DMS53 (cell line): Measurements from ENCODE around the gene EWSR1.

Experiments
- DNase-seq: peaks from one replicate; lab custom pipeline; 2025; lab: John Stamatoyannopoulos, UW

The EWSR1 gene

GRCh38 chr22:29320546-29320945, 52.5 kb downstream of the EWSR1 start:
- DNase-seq: no peak

- no peak for DNase-seq
Measured at GRCh38 chr22:29323641-29324040, 55.6 kb downstream of the EWSR1 start.

- DNase-seq: no peak
Measured at GRCh38 chr22:29325356-29325755, 57.3 kb downstream of the EWSR1 start.

GRCh38 chr22:29325785-29326315, 57.8 kb downstream of the EWSR1 start:
- no peak for DNase-seq

- no peak for DNase-seq
Measured at GRCh38 chr22:29326481-29326880, 58.4 kb downstream of the EWSR1 start.

- no peak for DNase-seq
Measured at GRCh38 chr22:29327089-29327764, 59.2 kb downstream of the EWSR1 start.

- no peak for DNase-seq
Measured at GRCh38 chr22:29328055-29328454, 60.0 kb downstream of the EWSR1 start.

- DNase-seq: no peak
Measured at GRCh38 chr22:29328566-29329500, 60.8 kb downstream of the EWSR1 start.

GRCh38 chr22:29329581-29329980, 61.5 kb downstream of the EWSR1 start:
- no peak for DNase-seq

- no peak for DNase-seq
Measured at GRCh38 chr22:29330291-29330690, 62.2 kb downstream of the EWSR1 start.

- no peak for DNase-seq
Measured at GRCh38 chr22:29330753-29331152, 62.7 kb downstream of the EWSR1 start.

- no peak for DNase-seq
Measured at GRCh38 chr22:29331213-29331612, 63.1 kb downstream of the EWSR1 start.

GRCh38 chr22:29331658-29332300, 63.7 kb downstream of the EWSR1 start:
- no peak for DNase-seq

GRCh38 chr22:29332886-29333496, 64.9 kb downstream of the EWSR1 start:
- no peak for DNase-seq

- DNase-seq: no peak
Measured at GRCh38 chr22:29334148-29334547, 66.1 kb downstream of the EWSR1 start.

GRCh38 chr22:29334696-29335344, 66.8 kb downstream of the EWSR1 start:
- DNase-seq: peak; percentile 64

- no peak for DNase-seq
Measured at GRCh38 chr22:29335656-29336055, 67.6 kb downstream of the EWSR1 start.

GRCh38 chr22:29336751-29337490, 68.9 kb downstream of the EWSR1 start:
- DNase-seq: no peak

GRCh38 chr22:29337631-29338284, 69.7 kb downstream of the EWSR1 start:
- DNase-seq: no peak

- no peak for DNase-seq
Measured at GRCh38 chr22:29338398-29338797, 70.3 kb downstream of the EWSR1 start.
